ENCODE data around the gene LIN7A. TPM values are rescaled to one million over a fixed set of nuclear protein-coding genes. Genes with fewer than 3 reads are reported as not detected.

LIN7A gene
- total RNA-seq, 1 donor from 2014 or later = 31.7 TPM

GRCh38 chr12:80830533-80831088, 107.1 kb downstream of the LIN7A start:
- H3K36me3 Mint-ChIP-seq = no peaks in the 10 kb centered on the region
- Histone ChIP-seq H3K4me1 (no peaks in the 10 kb centered on the region), H3K9ac (no peak overlapping the region), H3K79me2 (ENCODE audit: low read depth) (no peaks in the 10 kb centered on the region), H2AFZ (replicated peaks) (no peak overlapping the region), H4K20me1 (ENCODE audit: low read depth) (no peaks in the 10 kb centered on the region), H3F3A (ENCODE audit: low read depth) (no peaks in the 10 kb centered on the region), H3K36me3 (no peaks in the 10 kb centered on the region), H3K27me3 (no peaks in the 10 kb centered on the region), H3K4me3 (no peak overlapping the region), H3K27ac (no peak overlapping the region), H3K9me3 (ENCODE audit: low read depth) (no peaks in the 10 kb centered on the region), H3K4me2 (no peak overlapping the region)
- TF ChIP-seq EZH2phosphoT487 (IDR thresholded peaks at IDR 0.05) = no peak
- no peak for TF ChIP-seq EZH2 (IDR thresholded peaks at IDR 0.05)
- no peaks in the 10 kb centered on the region for H3K9me3 Mint-ChIP-seq
- DNase-seq (ENCODE audit: low spot score) = no peak
- H3K4me3 Mint-ChIP-seq = no peak overlapping the region
- H3K27ac Mint-ChIP-seq = no peak overlapping the region
- no peaks in the 10 kb centered on the region for H3K4me1 Mint-ChIP-seq
- H3K27me3 Mint-ChIP-seq (ENCODE audit: insufficient read depth, low read depth) = no peaks in the 10 kb centered on the region

DNA sequence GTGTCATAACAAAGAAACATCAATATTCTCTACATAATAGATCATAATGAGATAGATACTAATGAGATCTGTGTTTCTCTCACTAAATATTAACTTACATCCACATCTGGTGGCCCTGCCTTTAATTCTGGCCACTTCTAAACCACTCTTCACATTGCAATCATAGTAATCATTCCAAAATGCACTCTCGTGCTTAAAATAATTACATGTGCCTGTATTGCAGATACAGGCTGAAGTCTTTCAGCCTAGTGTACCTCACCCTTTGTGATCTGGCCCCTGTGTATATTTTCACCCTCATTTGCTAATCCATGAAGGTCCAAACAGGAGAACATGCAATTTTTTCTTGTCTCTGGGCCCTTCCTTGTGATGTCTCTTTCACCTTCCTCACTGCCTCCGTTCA, 108.0 kb downstream of the LIN7A start:
- Histone ChIP-seq H4K20me1 (ENCODE audit: low read depth) (no peaks in the 10 kb centered on the region), H3K36me3 (no peaks in the 10 kb centered on the region), H3K4me3 (no peak overlapping the region), H3K27me3 (no peaks in the 10 kb centered on the region), H3K4me1 (no peaks in the 10 kb centered on the region), H3K9ac (no peak overlapping the region), H3K27ac (no peak overlapping the region), H2AFZ (replicated peaks) (no peak overlapping the region), H3K9me3 (ENCODE audit: low read depth) (no peaks in the 10 kb centered on the region), H3F3A (ENCODE audit: low read depth) (no peaks in the 10 kb centered on the region), H3K4me2 (no peak overlapping the region), H3K79me2 (ENCODE audit: low read depth) (no peaks in the 10 kb centered on the region)
- Mint-ChIP-seq H3K4me1 (no peaks in the 10 kb centered on the region), H3K9me3 (no peaks in the 10 kb centered on the region), H3K27ac (no peak overlapping the region), H3K36me3 (no peaks in the 10 kb centered on the region), H3K27me3 (ENCODE audit: insufficient read depth, low read depth) (no peaks in the 10 kb centered on the region), H3K4me3 (no peak overlapping the region)
- TF ChIP-seq, protein P1, sequence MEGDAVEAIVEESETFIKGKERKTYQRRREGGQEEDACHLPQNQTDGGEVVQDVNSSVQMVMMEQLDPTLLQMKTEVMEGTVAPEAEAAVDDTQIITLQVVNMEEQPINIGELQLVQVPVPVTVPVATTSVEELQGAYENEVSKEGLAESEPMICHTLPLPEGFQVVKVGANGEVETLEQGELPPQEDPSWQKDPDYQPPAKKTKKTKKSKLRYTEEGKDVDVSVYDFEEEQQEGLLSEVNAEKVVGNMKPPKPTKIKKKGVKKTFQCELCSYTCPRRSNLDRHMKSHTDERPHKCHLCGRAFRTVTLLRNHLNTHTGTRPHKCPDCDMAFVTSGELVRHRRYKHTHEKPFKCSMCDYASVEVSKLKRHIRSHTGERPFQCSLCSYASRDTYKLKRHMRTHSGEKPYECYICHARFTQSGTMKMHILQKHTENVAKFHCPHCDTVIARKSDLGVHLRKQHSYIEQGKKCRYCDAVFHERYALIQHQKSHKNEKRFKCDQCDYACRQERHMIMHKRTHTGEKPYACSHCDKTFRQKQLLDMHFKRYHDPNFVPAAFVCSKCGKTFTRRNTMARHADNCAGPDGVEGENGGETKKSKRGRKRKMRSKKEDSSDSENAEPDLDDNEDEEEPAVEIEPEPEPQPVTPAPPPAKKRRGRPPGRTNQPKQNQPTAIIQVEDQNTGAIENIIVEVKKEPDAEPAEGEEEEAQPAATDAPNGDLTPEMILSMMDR (IDR thresholded peaks at IDR 0.05) = no peak
- TF ChIP-seq EZH2 (IDR thresholded peaks at IDR 0.05) (no peak), EZH2phosphoT487 (IDR thresholded peaks at IDR 0.05) (no peak)
- no peak for DNase-seq (ENCODE audit: low spot score)

GRCh38 chr12:80825506-80825905, 112.2 kb downstream of the LIN7A start:
- H4K20me1 ChIP-seq (ENCODE audit: low read depth) = no peaks in the 10 kb centered on the region
- no peaks in the 10 kb centered on the region for H3K27me3 ChIP-seq
- H3K9ac ChIP-seq = no peak overlapping the region
- Mint-ChIP-seq H3K4me1 (peaks cover 13% of the 10 kb centered on the region), H3K4me3 (no peak overlapping the region), H3K9me3 (no peaks in the 10 kb centered on the region), H3K27ac (no peak overlapping the region), H3K27me3 (ENCODE audit: insufficient read depth, low read depth) (no peaks in the 10 kb centered on the region), H3K36me3 (no peaks in the 10 kb centered on the region)
- no peak for DNase-seq (ENCODE audit: low spot score)
- no peaks in the 10 kb centered on the region for H3K36me3 ChIP-seq
- no peaks in the 10 kb centered on the region for H3K9me3 ChIP-seq (ENCODE audit: low read depth)
- peaks cover 16% of the 10 kb centered on the region for H3F3A ChIP-seq (ENCODE audit: low read depth)
- H3K79me2 ChIP-seq (ENCODE audit: low read depth) = no peaks in the 10 kb centered on the region
- H3K4me3 ChIP-seq = no peak overlapping the region
- no peak overlapping the region for H3K27ac ChIP-seq
- H3K4me2 ChIP-seq = no peak overlapping the region
- no peak for TF ChIP-seq EZH2 (IDR thresholded peaks at IDR 0.05)
- TF ChIP-seq, protein P1 (IDR thresholded peaks at IDR 0.05) = no peak
- no peak for TF ChIP-seq EZH2phosphoT487 (IDR thresholded peaks at IDR 0.05)
- H3K4me1 ChIP-seq = peaks cover 18% of the 10 kb centered on the region
- no peak overlapping the region for H2AFZ ChIP-seq (replicated peaks)

- H2AFZ ChIP-seq (replicated peaks) = no peak overlapping the region
- H3K79me2 ChIP-seq (ENCODE audit: low read depth) = no peaks in the 10 kb centered on the region
- no peak overlapping the region for H3K9ac ChIP-seq
- DNase-seq (ENCODE audit: low spot score) = no peak
- Mint-ChIP-seq H3K9me3 (no peaks in the 10 kb centered on the region), H3K27ac (no peak overlapping the region), H3K36me3 (no peaks in the 10 kb centered on the region), H3K27me3 (ENCODE audit: insufficient read depth, low read depth) (no peaks in the 10 kb centered on the region), H3K4me1 (peaks cover 13% of the 10 kb centered on the region), H3K4me3 (no peak overlapping the region)
- no peaks in the 10 kb centered on the region for H3K27me3 ChIP-seq
- peaks cover 16% of the 10 kb centered on the region for H3F3A ChIP-seq (ENCODE audit: low read depth)
- H3K27ac ChIP-seq = no peak overlapping the region
- no peak overlapping the region for H3K4me3 ChIP-seq
- peaks cover 27% of the 10 kb centered on the region for H3K4me1 ChIP-seq
- H3K4me2 ChIP-seq = no peak overlapping the region
- no peaks in the 10 kb centered on the region for H3K9me3 ChIP-seq (ENCODE audit: low read depth)
- H4K20me1 ChIP-seq (ENCODE audit: low read depth) = no peaks in the 10 kb centered on the region
- H3K36me3 ChIP-seq = no peaks in the 10 kb centered on the region
- no peak for TF ChIP-seq EZH2phosphoT487 (IDR thresholded peaks at IDR 0.05)
- TF ChIP-seq, protein P1 (IDR thresholded peaks at IDR 0.05) = no peak
- TF ChIP-seq EZH2 (IDR thresholded peaks at IDR 0.05) = no peak
Measured at GRCh38 chr12:80823393-80823792, 114.3 kb downstream of the LIN7A start.
